ENCODE measurements around the gene ANKRD16. TPM values are rescaled to one million over a fixed set of nuclear protein-coding genes. Genes with fewer than 3 reads are reported as not detected.

ANKRD16 gene
- total and polyA plus RNA-seq, 2 of the 13 experiments (the other 11 are each of a cell fraction or from before 2014, with no cell fraction given) = 8.0 to 11.4 TPM

DNA sequence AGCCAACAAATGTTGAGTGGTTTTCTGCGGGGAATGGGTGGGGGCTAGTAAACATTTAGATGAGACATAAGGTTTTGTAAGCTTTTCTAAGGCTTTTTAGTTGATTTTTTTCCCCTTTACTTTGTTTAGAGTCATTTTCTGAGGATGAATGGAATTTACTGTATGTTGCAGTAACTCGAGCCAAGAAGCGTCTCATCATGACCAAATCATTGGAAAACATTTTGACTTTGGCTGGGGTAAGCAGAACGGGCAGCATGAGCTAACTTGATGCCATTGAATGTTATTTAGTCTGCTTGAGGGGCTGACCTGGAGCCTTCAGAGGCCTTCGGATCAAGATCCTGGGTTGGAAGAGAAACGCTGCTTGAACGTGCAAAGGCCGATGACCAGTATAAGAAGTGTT lies 37.6 kb upstream of the ANKRD16 start:
- Histone ChIP-seq H3K27me3 (ENCODE audit: control insufficient read depth in 1 of 2, insufficient read depth in 2 of 2, low read length in 2 of 2) (no peaks in the 10 kb centered on the region), H2AFZ (ENCODE audit: low read length) (no peak overlapping the region), H3K4me1 (ENCODE audit: insufficient read depth, low read length) (no peaks in the 10 kb centered on the region), H3K4me3 (replicated peaks in 1 of 3; ENCODE audit: insufficient read depth in 1 of 3, low read depth in 2 of 3, low read length in 3 of 3) (no peak overlapping the region), H3K36me3 (replicated peaks in 1 of 2; ENCODE audit: control insufficient read depth in 1 of 2, insufficient read depth in 2 of 2, low read length in 2 of 2) (peaks cover 43 to 87% of the 10 kb centered on the region in 2 experiments), H4K20me1 (ENCODE audit: insufficient read depth, low read length) (no peaks in the 10 kb centered on the region), H3K4me2 (ENCODE audit: low read depth, low read length) (no peak overlapping the region), H3K27ac (ENCODE audit: extremely low read length, insufficient read depth, low read length) (no peak overlapping the region), H3K79me2 (ENCODE audit: insufficient read depth, low read length) (no peaks in the 10 kb centered on the region), H3K9ac (ENCODE audit: insufficient read depth, low read depth, low read length) (no peak overlapping the region), H3K9me3 (ENCODE audit: low read length) (no peaks in the 10 kb centered on the region)
- DNase-seq (ENCODE audit: low spot score) (no peak), FAIRE-seq (no peak), ATAC-seq (no peak)
- CTCF ChIA-PET (ENCODE audit: low intra/inter-chr PET ratio, low total read pairs) = no interaction called here
- no peak for TF ChIP-seq CBX1 (IDR thresholded peaks at IDR 0.05; ENCODE audit: low read depth)
- TF ChIP-seq ZNF558 (CRISPR knock-in tag; IDR thresholded peaks at IDR 0.05; ENCODE audit: borderline replicate concordance) = no peak
- TF ChIP-seq, protein P1, sequence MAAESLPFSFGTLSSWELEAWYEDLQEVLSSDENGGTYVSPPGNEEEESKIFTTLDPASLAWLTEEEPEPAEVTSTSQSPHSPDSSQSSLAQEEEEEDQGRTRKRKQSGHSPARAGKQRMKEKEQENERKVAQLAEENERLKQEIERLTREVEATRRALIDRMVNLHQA (CRISPR knock-in tag; IDR thresholded peaks at IDR 0.05) = no peak
- no peak for TF ChIP-seq STAG1 (CRISPR knock-in tag; IDR thresholded peaks at IDR 0.05)
- TF ChIP-seq TGIF2 (CRISPR knock-in tag; IDR thresholded peaks at IDR 0.05) = no peak
- no peak for TF ChIP-seq ZNF816 (CRISPR knock-in tag; IDR thresholded peaks at IDR 0.05; ENCODE audit: borderline replicate concordance)
- TF ChIP-seq, protein P2, sequence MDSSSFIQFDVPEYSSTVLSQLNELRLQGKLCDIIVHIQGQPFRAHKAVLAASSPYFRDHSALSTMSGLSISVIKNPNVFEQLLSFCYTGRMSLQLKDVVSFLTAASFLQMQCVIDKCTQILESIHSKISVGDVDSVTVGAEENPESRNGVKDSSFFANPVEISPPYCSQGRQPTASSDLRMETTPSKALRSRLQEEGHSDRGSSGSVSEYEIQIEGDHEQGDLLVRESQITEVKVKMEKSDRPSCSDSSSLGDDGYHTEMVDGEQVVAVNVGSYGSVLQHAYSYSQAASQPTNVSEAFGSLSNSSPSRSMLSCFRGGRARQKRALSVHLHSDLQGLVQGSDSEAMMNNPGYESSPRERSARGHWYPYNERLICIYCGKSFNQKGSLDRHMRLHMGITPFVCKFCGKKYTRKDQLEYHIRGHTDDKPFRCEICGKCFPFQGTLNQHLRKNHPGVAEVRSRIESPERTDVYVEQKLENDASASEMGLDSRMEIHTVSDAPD (CRISPR knock-in tag; IDR thresholded peaks at IDR 0.05) = no peak
- TF ChIP-seq HDAC2 (CRISPR knock-in tag; IDR thresholded peaks at IDR 0.05) = no peak
- no peak for TF ChIP-seq ZNF251 (CRISPR knock-in tag; IDR thresholded peaks at IDR 0.05)
- TF ChIP-seq ZNF775 (CRISPR knock-in tag; IDR thresholded peaks at IDR 0.05; ENCODE audit: borderline replicate concordance) = no peak
- TF ChIP-seq ZNF605 (CRISPR knock-in tag; IDR thresholded peaks at IDR 0.05) = no peak
- intact Hi-C loops (cut with micrococcal nuclease; ENCODE audit: unreplicated experiment) (no loop called here), in situ Hi-C loops (cut with HindIII; ENCODE audit: extremely low pct_ligation_motif_present, low pct_unique_long_range_greater_than_20kb) (no loop called here)
- WGBS (ENCODE audit: low lambda C conversion rate) = 98% methylated on average over 8 of the region's 8 CpGs
- POLR2A ChIA-PET = no interaction called here
- no TSS peak for BruUV-seq (replicated peaks)
